ENCODE measurements around the gene ETS1. TPM values are rescaled to one million over a fixed set of nuclear protein-coding genes. Genes with fewer than 3 reads are reported as not detected.

The ETS1 gene
- total RNA-seq, 2 donors from 2014 or later = 19.3 to 37.6 TPM

DNA sequence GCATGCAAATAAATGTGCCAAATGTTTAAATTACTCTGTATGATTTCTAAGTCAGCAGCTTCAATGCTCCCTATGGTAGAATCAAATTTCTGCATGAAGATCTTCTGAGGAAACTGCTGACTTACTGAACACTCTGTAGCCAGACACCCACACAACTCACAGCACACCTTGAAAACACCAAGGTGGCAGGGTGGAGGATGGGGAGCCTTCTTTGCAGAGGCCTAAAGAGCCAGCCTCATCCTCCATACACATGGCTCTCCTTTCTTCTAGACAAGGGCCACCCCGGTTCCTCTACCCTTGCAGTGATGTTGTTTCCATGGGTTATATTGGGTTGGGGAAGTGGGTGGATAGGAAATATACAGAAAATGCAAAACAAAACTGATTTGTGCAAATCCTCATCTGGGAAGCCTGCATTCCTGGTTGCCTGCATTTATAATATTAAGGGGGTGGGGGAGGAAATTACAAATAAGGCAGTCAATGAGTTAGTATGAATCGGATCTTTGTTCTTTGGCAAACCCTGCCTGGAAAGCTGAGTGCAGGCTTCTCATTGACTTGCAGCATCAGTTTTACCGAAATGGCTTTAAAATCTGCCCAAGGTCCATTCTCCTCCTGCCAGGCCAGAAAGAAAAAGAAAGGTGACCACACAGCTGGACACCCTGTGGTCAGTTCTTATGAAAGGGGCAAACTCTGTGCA lies 15.8 kb upstream of the ETS1 start:
- Histone ChIP-seq H3K27me3 (no peaks in the 10 kb centered on the region), H3K4me3 (no peak overlapping the region), H3K4me1 (no peaks in the 10 kb centered on the region), H3K27ac (no peak overlapping the region), H3K9me3 (no peaks in the 10 kb centered on the region), H3K36me3 (no peaks in the 10 kb centered on the region), H3K9ac (ENCODE audit: low read depth in 2 of 2, low read length in 2 of 2) (no peak overlapping the region)
- intact Hi-C loops (cut with DNase I) = no loop called here
- no peak for DNase-seq
- TF ChIP-seq, protein P1, sequence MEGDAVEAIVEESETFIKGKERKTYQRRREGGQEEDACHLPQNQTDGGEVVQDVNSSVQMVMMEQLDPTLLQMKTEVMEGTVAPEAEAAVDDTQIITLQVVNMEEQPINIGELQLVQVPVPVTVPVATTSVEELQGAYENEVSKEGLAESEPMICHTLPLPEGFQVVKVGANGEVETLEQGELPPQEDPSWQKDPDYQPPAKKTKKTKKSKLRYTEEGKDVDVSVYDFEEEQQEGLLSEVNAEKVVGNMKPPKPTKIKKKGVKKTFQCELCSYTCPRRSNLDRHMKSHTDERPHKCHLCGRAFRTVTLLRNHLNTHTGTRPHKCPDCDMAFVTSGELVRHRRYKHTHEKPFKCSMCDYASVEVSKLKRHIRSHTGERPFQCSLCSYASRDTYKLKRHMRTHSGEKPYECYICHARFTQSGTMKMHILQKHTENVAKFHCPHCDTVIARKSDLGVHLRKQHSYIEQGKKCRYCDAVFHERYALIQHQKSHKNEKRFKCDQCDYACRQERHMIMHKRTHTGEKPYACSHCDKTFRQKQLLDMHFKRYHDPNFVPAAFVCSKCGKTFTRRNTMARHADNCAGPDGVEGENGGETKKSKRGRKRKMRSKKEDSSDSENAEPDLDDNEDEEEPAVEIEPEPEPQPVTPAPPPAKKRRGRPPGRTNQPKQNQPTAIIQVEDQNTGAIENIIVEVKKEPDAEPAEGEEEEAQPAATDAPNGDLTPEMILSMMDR (IDR thresholded peaks at IDR 0.05) = no peak

DNA sequence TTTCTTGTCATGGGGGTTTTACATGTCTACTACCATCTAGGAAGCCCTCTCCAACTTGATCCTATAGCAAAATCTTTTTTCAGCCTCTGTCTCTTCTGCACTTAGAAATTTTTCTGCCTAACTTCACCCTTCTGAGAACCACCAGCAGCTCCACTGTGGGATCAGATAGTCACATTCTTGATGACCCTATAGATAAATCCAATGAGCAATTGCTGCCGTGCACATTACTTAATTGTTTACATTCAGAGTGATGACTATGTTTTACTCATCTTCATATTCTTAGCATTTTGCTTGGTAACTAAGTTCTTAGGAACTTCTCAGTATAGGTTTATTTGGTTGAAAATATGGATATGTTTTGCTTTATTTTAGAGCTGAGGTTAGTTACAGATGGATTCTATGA lies 12.4 kb upstream of the ETS1 start:
- no peaks in the 10 kb centered on the region for H3K4me1 ChIP-seq
- no peak overlapping the region for H3K27ac ChIP-seq
- intact Hi-C loops (cut with DNase I) = no loop called here
- H3K36me3 ChIP-seq = no peaks in the 10 kb centered on the region
- H3K4me3 ChIP-seq = no peak overlapping the region
- DNase-seq = no peak
- TF ChIP-seq, protein P1 (IDR thresholded peaks at IDR 0.05) = no peak
- no peaks in the 10 kb centered on the region for H3K27me3 ChIP-seq
- no peak overlapping the region for H3K9ac ChIP-seq (ENCODE audit: low read depth in 2 of 2, low read length in 2 of 2)
- H3K9me3 ChIP-seq = no peaks in the 10 kb centered on the region

DNA sequence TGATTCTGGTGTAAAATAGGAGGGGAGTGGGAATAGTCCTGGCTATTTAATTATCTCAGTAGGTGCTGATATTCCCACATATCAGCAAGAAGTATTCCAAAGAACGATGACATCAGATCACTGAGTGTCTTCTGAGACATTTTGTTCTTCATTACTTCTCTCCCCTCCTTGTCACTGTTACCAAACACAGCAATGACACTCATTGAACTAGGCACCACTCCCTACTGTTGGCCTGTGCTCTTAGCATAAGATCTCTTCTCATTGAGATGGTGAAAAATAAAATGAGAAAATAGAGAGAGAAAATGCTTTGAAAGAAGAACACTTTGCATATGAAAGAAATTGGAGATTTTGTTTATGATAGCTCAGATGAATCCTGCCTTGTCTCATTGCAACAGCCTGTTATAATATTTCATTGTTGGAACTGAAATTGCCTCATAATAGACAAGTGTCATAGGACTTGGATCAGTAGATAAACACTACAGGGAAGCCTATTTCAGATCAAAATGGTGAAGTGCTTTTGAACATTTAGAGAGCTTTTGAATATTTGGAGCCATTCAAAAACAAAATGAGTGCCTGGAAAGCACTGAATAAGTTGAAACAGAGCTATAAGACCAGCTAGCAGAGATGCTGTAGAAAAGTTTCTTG lies 11.3 kb upstream of the ETS1 start:
- Histone ChIP-seq H3K4me3 (no peak overlapping the region), H3K27me3 (no peaks in the 10 kb centered on the region), H3K36me3 (no peaks in the 10 kb centered on the region), H3K9ac (ENCODE audit: low read depth in 2 of 2, low read length in 2 of 2) (no peak overlapping the region), H3K27ac (no peak overlapping the region), H3K4me1 (no peaks in the 10 kb centered on the region), H3K9me3 (no peaks in the 10 kb centered on the region)
- no peak for DNase-seq
- intact Hi-C loops (cut with DNase I) = no loop called here
- TF ChIP-seq, protein P1 (IDR thresholded peaks at IDR 0.05) = no peak

DNA sequence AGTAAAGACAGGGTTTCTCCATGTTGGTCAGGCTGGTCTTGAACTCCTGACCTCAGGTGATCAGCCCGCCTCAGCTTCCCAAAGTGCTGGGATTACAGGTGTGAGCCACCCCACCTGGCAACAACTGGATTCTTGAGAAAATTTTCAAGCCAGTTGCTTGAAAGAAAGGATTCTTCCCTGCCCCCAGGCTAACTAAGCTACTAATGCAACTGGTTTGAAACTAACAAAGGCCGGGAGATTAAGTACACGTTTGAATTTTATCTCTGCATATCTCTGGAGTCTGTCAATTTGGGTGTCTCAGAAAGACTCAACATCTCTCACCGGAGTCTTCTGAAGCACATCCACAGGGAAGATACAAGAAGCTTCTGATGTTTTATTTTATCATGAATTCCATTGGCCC lies 10.7 kb upstream of the ETS1 start:
- no peak overlapping the region for H3K4me3 ChIP-seq
- no peaks in the 10 kb centered on the region for H3K27me3 ChIP-seq
- H3K9me3 ChIP-seq = no peaks in the 10 kb centered on the region
- no peaks in the 10 kb centered on the region for H3K4me1 ChIP-seq
- H3K9ac ChIP-seq (ENCODE audit: low read depth in 2 of 2, low read length in 2 of 2) = no peak overlapping the region
- intact Hi-C loops (cut with DNase I) = no loop called here
- no peak overlapping the region for H3K27ac ChIP-seq
- TF ChIP-seq, protein P1 (IDR thresholded peaks at IDR 0.05) = no peak
- H3K36me3 ChIP-seq = no peaks in the 10 kb centered on the region
- DNase-seq = no peak

DNA sequence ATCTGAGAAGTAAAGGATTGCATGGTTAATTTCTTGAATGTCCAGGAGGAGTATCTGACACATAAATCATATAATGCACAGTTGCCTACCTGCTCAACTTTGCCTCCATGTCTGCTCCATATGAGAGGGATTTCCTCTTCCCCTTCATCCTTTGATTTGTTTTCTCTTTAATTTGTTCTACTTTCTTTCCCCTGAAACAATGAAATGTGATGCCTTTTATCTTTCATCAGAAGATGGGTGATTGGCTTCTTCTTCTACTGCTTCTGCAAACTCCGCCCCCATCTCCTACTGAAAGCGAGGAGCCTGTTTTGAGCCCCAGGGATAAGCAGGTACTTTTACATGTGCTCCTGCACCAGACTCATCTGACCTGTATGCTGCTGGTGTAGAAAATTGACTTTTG lies 9.9 kb upstream of the ETS1 start:
- intact Hi-C loops (cut with DNase I) = no loop called here
- DNase-seq = no peak
- no peaks in the 10 kb centered on the region for H3K4me1 ChIP-seq
- no peaks in the 10 kb centered on the region for H3K36me3 ChIP-seq
- TF ChIP-seq, protein P1 (IDR thresholded peaks at IDR 0.05) = no peak
- H3K9me3 ChIP-seq = no peaks in the 10 kb centered on the region
- H3K27ac ChIP-seq = no peak overlapping the region
- no peak overlapping the region for H3K9ac ChIP-seq (ENCODE audit: low read depth in 2 of 2, low read length in 2 of 2)
- no peak overlapping the region for H3K4me3 ChIP-seq
- no peaks in the 10 kb centered on the region for H3K27me3 ChIP-seq

Measured in colonic mucosa (tissue), 4 donors.